ENCODE data around the gene ETV4. TPM values are rescaled to one million over a fixed set of nuclear protein-coding genes. Genes with fewer than 3 reads are reported as not detected.

Gene ETV4
- total RNA-seq, 4 donors from 2014 or later: 0.29 to 0.67 (median 0.42) TPM; not detected in 1

- H3K36me3 ChIP-seq: no peaks in the 10 kb centered on the region
- in situ Hi-C loops (cut with MboI; ENCODE audit: low sequenced_read_pairs in 4 of 4): no loop called here
- TF ChIP-seq CTCF (IDR thresholded peaks at IDR 0.05 in 4 of 5, conservative IDR thresholded peaks at IDR 0.05 in 1 of 5) (no peak), POLR2A (IDR thresholded peaks at IDR 0.05) (no peak)
- H3K27me3 ChIP-seq: peaks cover 10 to 28% (median 17%) of the 10 kb centered on the region in 3 donors
- no peak overlapping the region for H3K4me3 ChIP-seq
- H3K4me1 ChIP-seq: peaks cover 0 to 9% of the 10 kb centered on the region in 2 donors
- no peaks in the 10 kb centered on the region for H3K9me3 ChIP-seq
- no peak for DNase-seq
- no peak for ATAC-seq
- intact Hi-C loops (cut with DNase I; ENCODE audit: low total_unique reads): no loop called here
- H3K27ac ChIP-seq: no peak overlapping the region
Measured at GRCh38 chr17:43540821-43541674, 5.1 kb downstream of the ETV4 start.

GRCh38 chr17:43536236-43536992, 9.7 kb downstream of the ETV4 start:
- TF ChIP-seq POLR2A (IDR thresholded peaks at IDR 0.05): no peak
- ATAC-seq (no peak), DNase-seq (no peak)
- H3K4me3 ChIP-seq: no peak overlapping the region
- no peak overlapping the region for H3K27ac ChIP-seq
- no peaks in the 10 kb centered on the region for H3K36me3 ChIP-seq
- peaks cover 5 to 7% of the 10 kb centered on the region in 2 donors for H3K4me1 ChIP-seq
- no peaks in the 10 kb centered on the region for H3K9me3 ChIP-seq
- in situ Hi-C loops (cut with MboI; ENCODE audit: low sequenced_read_pairs in 4 of 4) (no loop called here), intact Hi-C loops (cut with DNase I; ENCODE audit: low total_unique reads) (no loop called here)
- no peaks in the 10 kb centered on the region for H3K27me3 ChIP-seq

- Histone ChIP-seq H3K4me3 (no peak overlapping the region), H3K36me3 (no peaks in the 10 kb centered on the region), H3K27me3 (no peaks in the 10 kb centered on the region), H3K9me3 (no peaks in the 10 kb centered on the region), H3K4me1 (peaks cover 19 to 22% of the 10 kb centered on the region in 2 donors), H3K27ac (no peak overlapping the region)
- intact Hi-C loops (cut with DNase I; ENCODE audit: low total_unique reads): no loop called here
- TF ChIP-seq POLR2A (IDR thresholded peaks at IDR 0.05) (no peak), CTCF (IDR thresholded peaks at IDR 0.05 in 4 of 5, conservative IDR thresholded peaks at IDR 0.05 in 1 of 5) (no peak)
- in situ Hi-C loops (cut with MboI; ENCODE audit: low sequenced_read_pairs in 4 of 4): no loop called here
- no peak for ATAC-seq
- no peak for DNase-seq
Measured at GRCh38 chr17:43534909-43535308, 11.2 kb downstream of the ETV4 start.

- in situ Hi-C loops (cut with MboI; ENCODE audit: low sequenced_read_pairs in 4 of 4): no loop called here
Measured at GRCh38 chr17:43533699-43534098, 12.4 kb downstream of the ETV4 start.

More at GRCh38 chr17:43533699-43534098, 12.4 kb downstream of the ETV4 start:
- intact Hi-C loops (cut with DNase I; ENCODE audit: low total_unique reads): no loop called here
- Histone ChIP-seq H3K27me3 (no peaks in the 10 kb centered on the region), H3K4me3 (no peak overlapping the region), H3K36me3 (no peaks in the 10 kb centered on the region), H3K27ac (no peak overlapping the region), H3K9me3 (no peaks in the 10 kb centered on the region), H3K4me1 (peaks cover 24 to 25% of the 10 kb centered on the region in 2 donors)
- TF ChIP-seq CTCF (IDR thresholded peaks at IDR 0.05 in 4 of 5, conservative IDR thresholded peaks at IDR 0.05 in 1 of 5): no peak
- TF ChIP-seq POLR2A (IDR thresholded peaks at IDR 0.05): no peak
- DNase-seq (no peak), ATAC-seq (no peak)
